Colon (tissue), 2 donors: ENCODE results near the gene HOXD8.

Experiments
- FAIRE-seq: peaks from 2 replicates; lab custom pipeline; 2012; peaks lifted over from hg19 to GRCh38; lab: Jason Lieb, UNC
- donor health status: control.
- donor health status: control.

HOXD8 gene

DNA sequence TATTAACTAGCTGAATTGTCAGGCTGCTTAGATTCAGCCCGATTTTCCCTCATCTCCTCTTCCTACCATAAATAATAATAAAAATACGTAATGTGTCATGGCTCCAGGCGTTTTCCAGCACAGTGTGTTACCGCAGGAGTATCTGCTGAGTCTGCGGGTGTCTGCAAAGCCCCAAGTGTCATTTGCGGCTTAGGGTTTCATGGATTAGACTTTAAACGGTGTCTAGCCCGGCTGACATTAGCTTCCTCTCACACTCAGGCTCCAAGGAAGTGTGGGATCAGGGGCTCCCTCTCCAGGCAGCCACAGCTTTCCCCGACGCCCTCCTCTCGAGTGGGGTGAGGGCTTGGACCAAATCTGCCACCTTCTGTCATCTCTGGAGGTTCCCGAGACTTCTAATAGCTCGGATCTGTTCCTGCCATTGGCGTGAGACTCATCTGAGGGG lies 44.9 kb downstream of the HOXD8 start:
- no peak for FAIRE-seq

- no peak for FAIRE-seq
Measured at GRCh38 chr2:176174824-176175708, 45.6 kb downstream of the HOXD8 start.

DNA sequence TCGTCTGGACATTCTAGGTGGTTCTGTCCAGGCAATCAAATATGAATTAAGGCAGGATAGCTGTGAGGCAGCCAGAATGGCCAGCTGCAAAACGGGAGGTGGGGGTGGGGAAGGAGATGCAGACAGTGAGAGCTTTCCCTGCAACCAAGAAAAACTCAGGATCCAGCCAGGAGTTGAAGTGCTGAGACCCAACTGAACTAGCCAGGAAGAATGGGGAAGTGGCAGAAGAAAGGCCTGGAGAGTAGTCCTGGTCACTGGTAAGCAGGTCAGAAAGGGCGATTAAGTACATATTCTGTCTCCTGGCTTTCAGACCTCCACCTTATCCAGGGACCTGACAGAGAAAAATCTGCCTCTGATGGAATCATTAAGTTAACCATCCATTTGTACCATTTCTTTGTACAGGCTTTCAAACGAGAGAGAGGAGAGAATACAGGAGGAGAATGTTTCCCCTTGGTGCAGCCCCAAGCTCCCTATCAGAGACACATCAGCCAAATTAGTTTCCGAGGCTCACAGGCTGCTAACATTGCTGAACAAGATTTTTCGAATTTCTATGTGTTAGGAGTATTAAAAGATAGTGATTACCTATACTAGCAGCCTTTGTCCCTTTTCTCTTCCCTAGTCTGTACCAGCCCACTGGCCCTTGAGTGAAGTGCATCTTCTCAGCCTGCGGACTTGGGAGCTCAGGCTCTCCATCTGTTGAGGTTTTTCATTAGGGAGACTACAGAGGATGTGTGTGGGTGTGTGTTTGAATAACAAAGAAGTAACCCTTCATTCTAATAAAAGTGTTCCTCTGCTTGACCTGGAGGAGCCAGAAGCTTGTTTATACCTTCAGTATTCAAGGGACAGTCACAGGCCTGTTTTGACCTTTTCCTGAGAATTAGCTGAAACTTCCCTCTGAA lies 46.5 kb downstream of the HOXD8 start:
- no peak for FAIRE-seq

GRCh38 chr2:176177580-176178037 lies 48.1 kb downstream of the HOXD8 start:
- FAIRE-seq: no peak

GRCh38 chr2:176178038-176178756 lies 48.7 kb downstream of the HOXD8 start:
- FAIRE-seq: no peak

DNA sequence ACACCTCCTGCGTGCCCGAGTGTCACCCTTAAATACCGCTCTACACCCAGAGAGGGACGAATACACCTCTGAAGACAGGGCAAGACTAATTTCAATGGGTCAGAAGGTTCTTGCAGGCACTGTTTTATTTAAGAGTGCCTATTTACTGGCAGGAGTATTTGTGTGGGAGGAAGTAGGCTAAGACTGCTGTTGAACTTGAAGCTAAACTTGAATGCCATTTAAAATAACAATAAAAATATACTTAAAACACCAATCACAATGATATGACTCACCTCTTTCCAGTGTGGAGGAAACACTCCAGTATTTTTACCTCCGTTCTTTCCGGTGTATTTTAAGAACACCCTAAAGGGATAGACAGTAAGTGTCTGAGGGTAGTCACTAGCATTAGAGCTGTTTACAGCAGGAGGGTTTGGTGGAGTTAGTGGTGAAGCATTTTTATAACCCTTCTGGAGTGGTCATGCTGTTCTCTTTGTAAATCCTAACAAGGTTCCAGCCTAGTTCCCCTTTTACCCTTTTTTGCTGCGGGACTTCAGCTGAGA lies 49.3 kb downstream of the HOXD8 start:
- FAIRE-seq: no peak

DNA sequence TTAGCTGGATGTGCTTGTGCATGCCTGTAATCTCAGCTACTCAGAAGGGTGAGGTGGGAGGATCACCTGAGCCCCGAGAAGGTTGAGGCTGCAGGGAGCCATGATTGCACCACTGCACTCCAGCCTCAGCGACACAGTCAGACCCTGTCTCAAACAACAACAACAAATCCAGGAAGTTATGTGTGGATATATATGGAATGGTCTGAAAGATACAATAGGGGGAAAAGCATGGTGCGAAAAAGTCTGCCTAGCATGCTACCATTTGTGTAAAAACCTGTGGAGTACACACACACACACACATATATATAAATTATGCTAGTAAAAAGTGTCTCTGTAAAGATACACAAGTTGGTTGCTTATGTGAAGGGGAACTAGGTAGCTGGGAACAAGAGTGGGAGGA lies 52.0 kb downstream of the HOXD8 start:
- FAIRE-seq: no peak
